Uterine smooth muscle cell (primary cell): ENCODE data around the gene AZI2. TPM values are rescaled to one million over a fixed set of nuclear protein-coding genes. Genes with fewer than 3 reads are reported as not detected.

ENCODE experiments used
- total RNA-seq: library from RNA; depleted of rRNA; stranded (reverse); fragments of >200 nt; gene quantifications from 2 replicates; pipeline ENCODE4 v1.2.3, GENCODE V29; 2014

The AZI2 gene, protein sequence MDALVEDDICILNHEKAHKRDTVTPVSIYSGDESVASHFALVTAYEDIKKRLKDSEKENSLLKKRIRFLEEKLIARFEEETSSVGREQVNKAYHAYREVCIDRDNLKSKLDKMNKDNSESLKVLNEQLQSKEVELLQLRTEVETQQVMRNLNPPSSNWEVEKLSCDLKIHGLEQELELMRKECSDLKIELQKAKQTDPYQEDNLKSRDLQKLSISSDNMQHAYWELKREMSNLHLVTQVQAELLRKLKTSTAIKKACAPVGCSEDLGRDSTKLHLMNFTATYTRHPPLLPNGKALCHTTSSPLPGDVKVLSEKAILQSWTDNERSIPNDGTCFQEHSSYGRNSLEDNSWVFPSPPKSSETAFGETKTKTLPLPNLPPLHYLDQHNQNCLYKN
- 87.7 and 127 TPM in 2 replicates for total RNA-seq

DNA sequence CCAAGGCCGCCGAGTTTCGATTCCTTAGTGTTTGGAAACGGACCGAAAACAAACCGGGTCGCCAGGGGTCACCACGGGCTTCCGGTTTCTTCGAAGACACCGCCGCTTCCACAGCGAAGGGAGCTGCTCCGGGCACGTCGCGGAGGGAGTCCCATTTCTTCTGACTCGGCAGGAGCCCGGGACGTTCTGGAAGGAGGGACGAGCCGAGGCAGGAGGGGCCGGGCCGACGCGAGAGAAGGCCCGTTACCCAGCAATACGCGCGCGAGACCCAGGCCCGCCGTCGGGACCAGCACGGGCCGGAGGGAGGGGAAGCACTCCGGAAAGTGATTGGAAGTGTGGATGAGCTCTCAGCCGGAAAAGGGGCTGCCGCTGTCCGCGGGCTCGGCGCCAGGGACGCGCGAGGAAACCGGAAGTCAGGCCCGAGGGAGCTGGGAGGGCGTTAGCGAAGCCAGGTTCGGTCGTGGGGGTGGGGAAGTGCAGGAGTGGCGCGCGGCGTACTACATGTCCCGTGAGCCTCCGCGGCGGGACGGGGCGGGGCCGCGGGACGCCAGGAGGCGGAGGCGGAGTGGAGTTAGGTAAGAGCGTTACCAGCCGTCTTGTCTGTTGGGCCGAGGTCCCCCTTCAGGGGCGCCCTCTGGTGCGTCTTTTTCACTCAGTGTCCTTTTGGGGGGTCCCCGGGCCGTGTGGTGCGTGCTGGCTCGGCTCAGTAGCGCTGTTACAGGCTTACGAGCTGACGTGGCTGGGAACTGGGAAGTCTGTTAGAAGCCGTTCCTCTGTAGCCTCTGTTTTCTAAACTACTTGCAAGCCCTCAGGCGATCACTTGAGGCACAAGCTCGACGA lies at the start of gene AZI2, which contains the start of gene ZCWPW2:
Gene AZI2, minus strand, starts transcription at position 196 of the 840 bp plus-strand sequence. CDS start 8,207 bp downstream, outside the sequence.
Gene ZCWPW2, plus strand, starts transcription at position 93 of the 840 bp plus-strand sequence. CDS start 64,348 bp downstream, outside the sequence.

Other genes starting within 250 kb of the AZI2 start
- gene CMC1, start 107.2 kb downstream of the AZI2 start, total RNA-seq, result 5.0 and 5.1 TPM in 2 replicates
- 0.22 and 0.87 TPM in 2 replicates for gene ZCWPW2, start 103 bp downstream of the AZI2 start, total RNA-seq